NCI-H2196 (cell line): ENCODE measurements around the gene SPTBN4.
A peak's percentile ranks its signal among the peaks of the same experiment; 100 is the strongest.
"Not testable (repeated sequence)": the region's sequence is repeated elsewhere in the genome, so short reads cannot be mapped to it uniquely, and the experiment has no call there.

Source experiments
- DNase-seq: peaks from one replicate; lab custom pipeline; 2025; ENCODE audit not compliant: unreplicated experiment; lab: John Stamatoyannopoulos, UW

Gene SPTBN4

GRCh38 chr19:40502647-40503319, 36.0 kb downstream of the SPTBN4 start:
- no peak for DNase-seq

GRCh38 chr19:40503320-40503695, 36.5 kb downstream of the SPTBN4 start:
- peak; percentile 57 for DNase-seq

- no peak for DNase-seq
These were observed 39.3 kb downstream of the SPTBN4 start for GRCh38 chr19:40506099-40506498.

GRCh38 chr19:40507892-40508291, 41.1 kb downstream of the SPTBN4 start:
- no peak for DNase-seq

- no peak for DNase-seq
These were observed 42.0 kb downstream of the SPTBN4 start for GRCh38 chr19:40508739-40509260.

GRCh38 chr19:40510526-40511115, 43.8 kb downstream of the SPTBN4 start:
- no peak for DNase-seq

GRCh38 chr19:40511487-40511886, 44.7 kb downstream of the SPTBN4 start:
- no peak for DNase-seq

GRCh38 chr19:40512110-40512472, 45.3 kb downstream of the SPTBN4 start:
- DNase-seq = no peak

GRCh38 chr19:40512473-40513344, 45.9 kb downstream of the SPTBN4 start:
- no peak for DNase-seq

DNA sequence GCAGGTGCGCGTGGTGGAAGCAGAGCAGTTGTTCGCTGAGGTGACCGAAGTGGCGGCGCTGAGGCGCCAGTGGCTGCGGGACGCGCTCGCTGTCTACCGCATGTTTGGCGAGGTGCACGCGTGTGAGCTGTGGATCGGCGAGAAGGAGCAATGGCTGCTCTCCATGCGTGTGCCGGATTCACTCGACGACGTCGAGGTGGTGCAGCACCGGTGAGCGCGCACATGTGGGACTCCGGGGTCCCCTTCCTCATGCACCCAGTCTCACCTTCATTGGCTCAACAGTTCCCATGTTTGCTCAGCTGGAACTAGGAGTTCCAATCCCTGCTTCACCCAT, 46.5 kb downstream of the SPTBN4 start:
- no peak for DNase-seq

GRCh38 chr19:40513741-40514315, 47.0 kb downstream of the SPTBN4 start:
- DNase-seq = no peak

DNA sequence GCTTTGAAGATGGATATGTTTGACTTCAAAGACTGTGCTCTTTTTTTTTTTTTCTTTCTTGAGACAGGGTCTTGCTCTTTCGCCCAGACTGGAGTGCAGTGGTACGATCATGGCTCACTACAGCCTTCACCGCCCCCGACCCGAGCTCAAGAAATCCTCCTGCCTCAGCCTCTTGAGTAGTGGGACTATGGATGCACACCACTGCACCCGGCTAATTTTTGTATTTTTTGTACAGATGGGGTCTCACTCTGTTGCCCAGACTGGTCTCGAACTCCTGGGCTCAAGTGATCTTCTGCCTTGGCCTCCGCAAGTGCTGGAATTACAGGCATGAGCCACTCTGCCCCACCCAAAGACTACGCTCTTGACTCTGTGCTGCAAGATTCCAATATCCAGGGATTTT, 50.4 kb downstream of the SPTBN4 start:
- DNase-seq = no peak

GRCh38 chr19:40519352-40520322, 52.8 kb downstream of the SPTBN4 start:
- DNase-seq = peak; percentile 85

DNA sequence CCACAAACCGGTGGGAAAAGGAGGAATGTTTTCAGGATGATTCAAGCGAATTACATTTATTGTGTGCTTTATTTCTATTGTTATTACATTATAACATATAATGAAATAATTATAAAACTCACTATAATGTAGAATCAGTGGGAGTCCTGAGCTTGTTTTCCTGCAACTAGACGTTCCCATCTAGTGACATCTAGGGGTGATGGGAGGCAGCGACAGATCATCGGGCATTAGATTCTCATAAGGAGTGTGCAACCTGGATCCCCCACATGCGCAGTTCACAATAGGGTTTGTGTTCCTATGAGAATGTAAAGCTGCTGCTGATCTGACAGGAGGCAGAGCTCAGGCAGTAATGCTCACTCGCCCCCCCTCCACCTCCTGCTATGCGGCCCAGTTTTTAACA, 54.5 kb downstream of the SPTBN4 start:
- DNase-seq = peak; percentile 7

GRCh38 chr19:40521900-40522299, 55.1 kb downstream of the SPTBN4 start:
- DNase-seq = not testable (repeated sequence)

DNA sequence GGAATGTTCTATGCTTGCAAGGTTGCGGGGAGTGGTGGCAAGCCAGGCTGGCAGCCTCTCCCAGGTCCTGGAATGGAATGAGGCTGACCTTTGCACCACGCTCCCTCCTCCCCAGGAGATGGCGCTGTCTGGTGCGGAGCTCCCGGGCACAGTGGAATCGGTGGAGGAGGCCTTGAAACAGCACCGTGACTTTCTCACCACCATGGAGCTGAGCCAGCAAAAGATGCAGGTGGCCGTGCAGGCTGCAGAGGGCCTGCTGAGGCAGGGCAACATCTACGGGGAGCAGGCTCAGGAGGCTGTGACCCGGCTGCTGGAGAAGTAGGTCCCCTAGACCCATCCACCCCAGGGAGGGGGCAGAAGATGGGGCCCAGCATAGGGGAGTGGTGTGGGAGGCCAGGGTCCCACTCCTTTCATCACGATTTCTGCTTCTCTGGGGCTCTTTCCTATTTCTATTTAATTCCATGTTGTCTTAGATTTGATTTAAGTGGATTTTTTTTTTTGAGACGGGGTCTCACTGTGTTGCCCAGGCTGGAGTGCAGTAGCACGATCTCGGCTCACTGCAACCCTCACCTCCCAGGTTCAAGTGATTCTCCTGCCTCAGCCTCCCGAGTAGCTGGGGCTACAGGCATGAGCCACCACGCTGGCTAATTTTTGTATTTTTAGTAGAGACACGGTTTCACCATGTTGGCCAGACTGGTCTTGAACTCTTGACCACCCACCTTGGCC, 56.7 kb downstream of the SPTBN4 start:
- DNase-seq = peak; percentile 89

DNA sequence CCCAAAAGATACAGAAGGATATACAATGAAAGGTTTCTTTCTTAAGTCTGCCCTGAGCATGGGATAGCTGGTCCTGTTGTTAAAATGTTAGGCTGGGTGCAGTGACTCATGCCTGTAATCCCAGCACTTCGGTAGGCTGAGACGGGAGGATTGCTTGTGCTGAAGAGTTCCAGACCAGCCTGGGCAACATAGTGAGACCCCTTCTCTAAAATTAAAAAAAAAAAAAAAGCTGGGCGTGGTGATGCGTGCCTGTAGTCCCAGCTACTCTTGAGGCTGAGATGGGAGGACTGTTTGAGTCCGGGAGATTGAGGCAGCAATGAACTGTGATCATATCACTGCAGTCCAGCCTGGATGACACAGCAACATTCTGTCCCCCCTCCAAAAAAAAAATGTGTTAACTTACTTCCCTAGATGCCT, 57.3 kb downstream of the SPTBN4 start:
- DNase-seq = no peak

DNA sequence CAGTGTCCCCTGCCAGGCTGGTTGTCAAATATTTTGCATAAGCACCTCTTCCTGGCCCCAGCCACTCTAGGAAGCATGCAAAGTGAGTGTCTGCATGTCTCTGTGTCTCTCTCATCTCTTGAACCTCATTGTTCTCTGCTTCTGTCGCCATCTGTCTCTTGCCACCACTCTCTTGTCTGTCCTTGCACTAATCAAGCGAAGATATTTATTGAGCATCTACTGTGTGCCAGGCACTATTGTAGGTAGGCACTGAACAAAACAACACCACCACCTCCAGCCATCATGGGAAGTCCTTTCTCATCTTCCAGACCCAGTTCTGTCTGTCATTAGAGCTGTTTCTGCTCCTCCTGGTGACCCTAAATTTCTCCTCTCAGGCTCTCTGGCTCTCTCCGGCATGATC, 57.9 kb downstream of the SPTBN4 start:
- DNase-seq = no peak

DNA sequence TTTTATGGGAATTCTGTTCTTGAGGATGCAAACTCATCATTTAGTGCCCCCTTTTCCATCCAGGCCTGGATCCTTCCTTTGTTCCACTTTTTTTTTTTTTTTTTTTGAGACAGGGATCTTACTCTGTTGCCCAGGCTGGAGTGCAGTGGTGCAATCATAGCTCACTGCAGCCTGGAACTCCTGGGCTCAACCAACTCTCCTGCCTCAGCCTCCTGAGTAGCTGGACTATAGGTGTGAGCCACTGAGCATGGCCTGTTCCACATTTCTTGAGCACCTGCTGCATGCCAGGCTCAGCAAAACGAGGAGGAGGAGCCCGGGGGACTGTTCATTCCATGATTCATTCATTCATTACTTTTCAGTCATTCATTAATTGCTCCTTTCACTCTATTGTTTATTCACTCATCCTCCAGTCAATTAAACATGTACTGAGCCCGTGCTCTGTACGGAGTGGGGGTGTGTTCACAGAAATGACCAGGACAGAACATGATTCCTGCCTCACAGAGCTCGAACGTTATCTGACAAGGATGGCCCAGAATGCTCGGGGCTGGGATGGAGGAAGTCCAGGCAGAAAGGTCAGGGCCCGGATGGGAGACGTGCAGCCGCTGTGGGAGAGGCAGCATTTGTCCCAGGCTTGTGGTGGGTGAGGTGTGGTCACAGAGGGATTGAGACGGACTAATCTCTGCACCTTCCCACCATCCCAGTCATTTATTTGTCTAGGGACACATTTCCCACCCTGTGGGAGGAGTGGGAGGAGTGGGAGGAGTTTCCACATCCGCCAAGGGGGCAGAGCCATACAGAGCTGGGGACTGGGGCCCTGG, 58.6 kb downstream of the SPTBN4 start:
- no peak for DNase-seq
